Neural cell (in vitro differentiated cells): ENCODE data around the gene NOD1. TPM values are rescaled to one million over a fixed set of nuclear protein-coding genes. Genes with fewer than 3 reads are reported as not detected.
"Not testable (repeated sequence)": the region's sequence is repeated elsewhere in the genome, so short reads cannot be mapped to it uniquely, and the experiment has no call there.

Source experiments
- H2AFZ ChIP-seq: fragments of 200-600, 300-800 bp; sonication (generic), shearing (Covaris generic); 2 replicates; pipeline ENCODE4 v1.6.0; 2014; ENCODE audit warnings: low read depth, mild to moderate bottlenecking, antibody characterized with exemption, low read length, moderate library complexity
- H3F3A ChIP-seq: fragments of 200-600 bp; shearing (Covaris generic); 2 replicates; pipeline ENCODE4 v1.6.1; 2016; ENCODE audit warnings: mild to moderate bottlenecking, moderate library complexity, mixed read lengths, antibody characterized with exemption, low read length; ENCODE audit not compliant: insufficient read depth, poor library complexity, severe bottlenecking
- H3K27ac ChIP-seq: fragments of 200-600, 300-800 bp; sonication (generic), shearing (Covaris generic); 2 replicates; pipeline ENCODE4 v1.5.1; 2014; ENCODE audit warnings: mild to moderate bottlenecking, low read length, moderate library complexity
- H3K27me3 ChIP-seq: fragments of 300-800, 200-600 bp; sonication (generic), shearing (Covaris generic); 2 replicates; pipeline ENCODE4 v1.6.0; 2014; ENCODE audit warnings: mild to moderate bottlenecking, low read depth, low read length, moderate library complexity; ENCODE audit not compliant: insufficient read depth
- H3K36me3 ChIP-seq: fragments of 300-800, 200-600 bp; sonication (generic), shearing (Covaris generic); 2 replicates; pipeline ENCODE4 v1.5.1; 2014; ENCODE audit warnings: mild to moderate bottlenecking, antibody characterized with exemption, low read length, moderate library complexity; ENCODE audit not compliant: insufficient read depth
- H3K4me2 ChIP-seq: fragments of 300-800, 200-600 bp; sonication (generic), shearing (Covaris generic); 2 replicates; pipeline ENCODE4 v1.6.0; 2014; ENCODE audit warnings: mild to moderate bottlenecking, low read length
- H3K4me3 ChIP-seq: fragments of 300-800, 200-600 bp; sonication (generic), shearing (Covaris generic); 2 replicates; pipeline ENCODE4 v1.5.1; 2014; ENCODE audit warnings: mild to moderate bottlenecking, low read length, moderate library complexity
- H3K79me2 ChIP-seq: fragments of 200-600 bp; shearing (Covaris generic); replicated peaks from 2 replicates; pipeline ENCODE4 v1.6.0; 2014; ENCODE audit warnings: mild to moderate bottlenecking, low read length, moderate library complexity; ENCODE audit not compliant: insufficient read depth
- H3K9ac ChIP-seq: fragments of 300-800, 200-600 bp; sonication (generic), shearing (Covaris generic); 2 replicates; pipeline ENCODE4 v1.6.1; 2016; ENCODE audit warnings: mild to moderate bottlenecking, low read length, mixed read lengths
- H3K9me2 ChIP-seq: fragments of 200-600 bp; shearing (Covaris generic); 2 replicates; pipeline ENCODE4 v1.6.1; 2016; ENCODE audit warnings: mild to moderate bottlenecking, low read length, mixed read lengths; ENCODE audit not compliant: insufficient read depth
- H3K9me3 ChIP-seq: fragments of 200-600, 300-800 bp; sonication (generic), shearing (Covaris generic); 2 replicates; pipeline ENCODE4 v1.6.1; 2016; ENCODE audit warnings: mild to moderate bottlenecking, mixed run types, low read length, moderate library complexity, mixed read lengths
- H4K20me1 ChIP-seq: fragments of 200-600 bp; shearing (Covaris generic); 2 replicates; pipeline ENCODE4 v1.6.1; 2016; ENCODE audit warnings: mild to moderate bottlenecking, mixed run types; ENCODE audit not compliant: insufficient read depth
- CTCF ChIP-seq: fragments of 450-650 bp; IDR thresholded peaks from 2 replicates; pipeline ENCODE4 v1.5.1; 2014; ENCODE audit warnings: antibody characterized with exemption, mild to moderate bottlenecking, moderate library complexity; ENCODE audit not compliant: poor library complexity, severe bottlenecking
- EP300 ChIP-seq: fragments of 450-650 bp; conservative IDR thresholded peaks from 2 replicates; pipeline ENCODE4 v1.6.1; 2014; ENCODE audit warnings: antibody characterized with exemption, mild to moderate bottlenecking, moderate library complexity; ENCODE audit not compliant: poor library complexity, severe bottlenecking
- EZH2 ChIP-seq: fragments of 200-600, 300-800 bp; shearing (Covaris generic), sonication (generic); IDR thresholded peaks from 2 replicates; pipeline ENCODE4 v1.6.1; 2014; ENCODE audit warnings: antibody characterized with exemption, low read length, borderline replicate concordance, mild to moderate bottlenecking; ENCODE audit not compliant: insufficient read depth, poor library complexity, severe bottlenecking
- MXI1 ChIP-seq: fragments of 450-650 bp; conservative IDR thresholded peaks from 2 replicates; pipeline ENCODE4 v1.6.1; 2014; ENCODE audit warnings: antibody characterized with exemption, mild to moderate bottlenecking; ENCODE audit not compliant: poor library complexity, severe bottlenecking
- POLR2AphosphoS5 ChIP-seq: IDR thresholded peaks from 2 replicates; pipeline ENCODE4 v1.6.1; 2012
- RAD21 ChIP-seq: fragments of 450-650 bp; conservative IDR thresholded peaks from 2 replicates; pipeline ENCODE4 v1.6.1; 2014; ENCODE audit warnings: antibody characterized with exemption, mild to moderate bottlenecking, moderate library complexity
- REST ChIP-seq: IDR thresholded peaks from 2 replicates; pipeline ENCODE4 v1.6.1; 2012; ENCODE audit warnings: borderline replicate concordance
- SMC3 ChIP-seq: fragments of 450-650 bp; conservative IDR thresholded peaks from 2 replicates; pipeline ENCODE4 v1.6.1; 2014; ENCODE audit warnings: antibody characterized with exemption, mild to moderate bottlenecking, moderate library complexity; ENCODE audit not compliant: poor library complexity
- TAF1 ChIP-seq: IDR thresholded peaks from 2 replicates; pipeline ENCODE4 v1.6.1; 2012; ENCODE audit warnings: low read depth
- polyA plus RNA-seq: library from polyadenylated mRNA; depleted of rRNA; stranded (reverse); fragments of >200 nt; gene quantifications from 2 replicates; pipeline ENCODE4 v1.2.3, GENCODE V29; 2014

NOD1 gene
- polyA plus RNA-seq, 1 donor from 2014 or later: 0.43 TPM

- no peak overlapping the region for H3K9ac ChIP-seq
- no peak overlapping the region for H3K4me2 ChIP-seq
- no peak overlapping the region for H3K4me3 ChIP-seq
- no peaks in the 10 kb centered on the region for H3K27me3 ChIP-seq
- H3K27ac ChIP-seq: no peak overlapping the region
- no peaks in the 10 kb centered on the region for H4K20me1 ChIP-seq
- no peaks in the 10 kb centered on the region for H3F3A ChIP-seq
- no peaks in the 10 kb centered on the region for H3K36me3 ChIP-seq
- no peaks in the 10 kb centered on the region for H3K9me3 ChIP-seq
- no peak overlapping the region for H2AFZ ChIP-seq
- H3K9me2 ChIP-seq: no peaks in the 10 kb centered on the region
- H3K79me2 ChIP-seq: no peaks in the 10 kb centered on the region
- TF ChIP-seq EZH2 (no peak), REST (no peak), TAF1 (no peak), CTCF (no peak), EP300 (no peak), SMC3 (no peak), MXI1 (no peak), POLR2AphosphoS5 (no peak), RAD21 (no peak)
Observed at GRCh38 chr7:30420662-30421061, 57.9 kb downstream of the NOD1 start.

GRCh38 chr7:30420080-30420479 lies 58.5 kb downstream of the NOD1 start:
- not testable (repeated sequence) for H2AFZ ChIP-seq, H3K9me2 ChIP-seq, H3K27ac ChIP-seq, H4K20me1 ChIP-seq, H3K4me2 ChIP-seq, H3K9ac ChIP-seq, H3K36me3 ChIP-seq, H3F3A ChIP-seq, H3K4me3 ChIP-seq, H3K79me2 ChIP-seq, H3K9me3 ChIP-seq, H3K27me3 ChIP-seq

GRCh38 chr7:30413864-30414263 lies 64.7 kb downstream of the NOD1 start:
- H3K27me3 ChIP-seq: no peaks in the 10 kb centered on the region
- H3K9ac ChIP-seq: no peak overlapping the region
- no peaks in the 10 kb centered on the region for H3K9me3 ChIP-seq
- TF ChIP-seq EP300: no peak
- TF ChIP-seq EZH2: no peak
- TF ChIP-seq RAD21: no peak
- no peak for TF ChIP-seq POLR2AphosphoS5
- TF ChIP-seq TAF1: no peak
- TF ChIP-seq SMC3: no peak
- no peak for TF ChIP-seq CTCF
- TF ChIP-seq REST: no peak
- no peak for TF ChIP-seq MXI1
- no peaks in the 10 kb centered on the region for H4K20me1 ChIP-seq
- no peaks in the 10 kb centered on the region for H3K9me2 ChIP-seq
- no peak overlapping the region for H2AFZ ChIP-seq
- no peaks in the 10 kb centered on the region for H3K79me2 ChIP-seq
- no peak overlapping the region for H3K4me3 ChIP-seq
- no peaks in the 10 kb centered on the region for H3K36me3 ChIP-seq
- H3F3A ChIP-seq: no peaks in the 10 kb centered on the region
- H3K4me2 ChIP-seq: no peak overlapping the region
- no peak overlapping the region for H3K27ac ChIP-seq
